ENCODE measurements around the gene MCHR1. TPM values are rescaled to one million over a fixed set of nuclear protein-coding genes. Genes with fewer than 3 reads are reported as not detected.

MCHR1 gene
- total RNA-seq, result not detected
- long read RNA-seq, result 0 reads

DNA sequence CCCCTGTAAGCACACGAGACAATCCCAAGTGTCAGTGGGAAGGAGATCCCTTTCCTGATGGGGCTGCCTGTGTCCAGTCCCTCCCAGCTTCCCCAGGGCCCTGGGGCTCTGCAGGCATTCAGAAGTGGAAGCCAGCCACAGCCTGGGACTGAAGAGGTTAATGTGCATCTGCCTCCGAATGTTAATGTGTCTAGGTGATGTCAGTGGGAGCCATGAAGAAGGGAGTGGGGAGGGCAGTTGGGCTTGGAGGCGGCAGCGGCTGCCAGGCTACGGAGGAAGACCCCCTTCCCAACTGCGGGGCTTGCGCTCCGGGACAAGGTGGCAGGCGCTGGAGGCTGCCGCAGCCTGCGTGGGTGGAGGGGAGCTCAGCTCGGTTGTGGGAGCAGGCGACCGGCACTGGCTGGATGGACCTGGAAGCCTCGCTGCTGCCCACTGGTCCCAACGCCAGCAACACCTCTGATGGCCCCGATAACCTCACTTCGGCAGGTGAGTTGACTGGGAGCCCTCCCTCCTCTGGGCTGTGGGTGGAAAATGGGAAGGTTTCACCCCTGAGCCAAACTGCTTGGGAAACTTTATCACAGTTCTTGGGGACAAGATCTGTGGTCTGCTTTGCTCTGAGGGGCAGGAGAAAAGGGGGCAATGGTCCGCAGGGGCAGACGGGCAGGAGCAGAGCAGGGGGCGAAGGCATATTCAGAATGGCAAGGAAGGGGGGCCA lies at the start of gene MCHR1:
Gene MCHR1 (plus strand): TSS at position 236 of the 715 bp plus-strand sequence. CDS start 169 bp downstream, at position 405.
- DNase-seq (no peak), ATAC-seq (no peak)
- intact Hi-C loops (cut with DNase I, micrococcal nuclease), result no loop called here

DNA sequence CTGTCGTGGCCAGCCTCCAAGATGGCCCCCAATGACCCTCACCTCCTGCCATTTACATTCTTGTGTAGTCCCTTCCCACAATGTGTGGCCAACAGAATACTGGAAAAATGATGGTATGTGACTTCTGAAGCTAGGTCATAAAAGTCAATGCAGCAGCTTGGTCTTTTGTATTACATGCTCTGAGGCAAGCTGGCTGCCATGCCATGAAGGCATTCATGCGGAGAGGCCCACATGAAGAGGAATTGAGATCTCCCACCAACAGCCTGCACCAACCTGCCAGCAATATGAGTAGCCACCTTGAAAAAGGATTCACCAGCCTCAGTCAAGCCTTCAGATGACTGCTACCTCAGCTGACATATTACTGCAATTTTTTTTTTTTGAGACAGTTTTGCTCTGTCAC lies 47.4 kb upstream of the MCHR1 start:
- intact Hi-C loops (cut with DNase I, micrococcal nuclease), result loop anchor here in 1 of 2 donors (10.0 kb wide), 1 partner anchor 117 kb away; no protein-coding TSS in a partner anchor
- DNase-seq (no peak), ATAC-seq (no peak)

DNA sequence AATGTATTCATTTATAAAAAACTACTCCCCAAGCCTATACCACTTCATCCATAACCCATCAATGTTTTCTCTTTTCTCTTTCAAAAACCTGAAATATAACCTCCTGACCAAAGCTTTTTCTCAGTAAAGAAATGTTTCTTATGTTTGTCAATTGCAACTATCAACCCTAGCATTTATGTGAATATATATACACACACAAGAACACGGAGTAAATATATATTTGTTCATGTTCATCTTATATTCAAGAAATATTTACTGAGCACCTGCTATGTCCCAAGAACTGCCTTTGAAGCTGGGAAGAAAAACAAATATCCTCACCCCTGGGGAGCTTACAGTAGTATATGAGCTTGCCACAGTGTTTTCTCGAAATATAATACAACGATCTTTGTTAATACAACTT lies 46.2 kb upstream of the MCHR1 start:
- intact Hi-C loops (cut with DNase I, micrococcal nuclease), result loop anchor here in 1 of 2 donors (10.0 kb wide), 1 partner anchor 118 kb away; no protein-coding TSS in a partner anchor
- ATAC-seq (no peak), DNase-seq (no peak)

GRCh38 chr22:40634119-40634903 lies 45.0 kb upstream of the MCHR1 start:
- intact Hi-C loops (cut with DNase I, micrococcal nuclease), result loop anchor here in 1 of 2 donors (10.0 kb wide), 1 partner anchor 120 kb away; no protein-coding TSS in a partner anchor
- DNase-seq, result no peak
- no peak for ATAC-seq

DNA sequence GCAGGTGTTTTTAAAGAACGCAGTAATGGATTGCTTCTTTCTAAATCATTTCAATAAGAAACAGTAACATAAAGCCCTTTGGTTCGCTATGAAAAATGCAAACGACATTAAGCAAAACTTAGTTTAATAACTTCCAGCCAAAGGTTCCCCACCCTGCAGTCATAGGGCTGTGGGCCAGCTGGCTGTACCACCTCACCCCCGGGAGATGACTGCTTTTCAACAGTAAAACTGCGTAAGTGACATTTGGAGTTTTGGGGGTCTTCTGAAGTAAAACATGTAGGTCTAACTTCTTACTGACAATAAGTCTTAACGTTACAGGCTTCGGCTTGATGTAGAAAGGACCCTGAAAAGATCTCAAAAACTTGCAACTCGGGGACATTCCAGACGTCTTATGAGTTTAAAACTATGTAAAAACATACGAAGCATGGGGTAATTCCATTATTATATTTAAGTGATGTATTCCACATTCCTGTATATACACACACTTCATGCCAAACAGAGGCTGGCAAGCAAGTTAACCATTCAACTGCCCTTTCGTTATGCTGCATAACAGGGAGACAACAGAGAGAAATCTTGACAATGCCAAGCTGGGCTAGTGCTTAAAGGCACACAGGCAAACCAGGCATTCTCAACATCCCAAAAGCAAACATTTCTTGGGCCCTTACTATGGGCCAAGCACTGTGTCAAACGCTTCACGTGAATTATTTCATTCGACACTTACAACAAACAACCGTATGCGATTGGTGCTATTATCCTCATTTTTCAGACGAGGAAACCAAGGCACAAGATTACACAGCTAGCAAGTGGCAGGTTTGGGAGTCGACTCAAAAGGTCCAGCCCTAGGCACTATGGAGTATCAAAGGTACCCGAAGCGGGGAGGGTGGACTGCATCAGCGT lies 44.0 kb upstream of the MCHR1 start:
- no peak for DNase-seq
- intact Hi-C loops (cut with DNase I, micrococcal nuclease), result loop anchor here in 1 of 2 donors (10.0 kb wide), 1 partner anchor 120 kb away; no protein-coding TSS in a partner anchor
- ATAC-seq, result no peak

GRCh38 chr22:40635940-40636379 lies 43.3 kb upstream of the MCHR1 start:
- DNase-seq, result no peak
- peak; percentile 56 for ATAC-seq
- intact Hi-C loops (cut with DNase I, micrococcal nuclease), result loop anchor here in 1 of 2 donors (10.0 kb wide), 1 partner anchor 121 kb away; no protein-coding TSS in a partner anchor

GRCh38 chr22:40636380-40637182 lies 42.7 kb upstream of the MCHR1 start, which contains the start of gene MRTFA:
MRTFA (minus strand) TSS chr22:40636719.
- DNase-seq, result peak; percentile 100
- intact Hi-C loops (cut with DNase I, micrococcal nuclease), result loop anchor here in 1 of 2 donors (10.0 kb wide), 1 partner anchor 122 kb away; no protein-coding TSS in a partner anchor
- ATAC-seq, result peak; percentile 91

DNA sequence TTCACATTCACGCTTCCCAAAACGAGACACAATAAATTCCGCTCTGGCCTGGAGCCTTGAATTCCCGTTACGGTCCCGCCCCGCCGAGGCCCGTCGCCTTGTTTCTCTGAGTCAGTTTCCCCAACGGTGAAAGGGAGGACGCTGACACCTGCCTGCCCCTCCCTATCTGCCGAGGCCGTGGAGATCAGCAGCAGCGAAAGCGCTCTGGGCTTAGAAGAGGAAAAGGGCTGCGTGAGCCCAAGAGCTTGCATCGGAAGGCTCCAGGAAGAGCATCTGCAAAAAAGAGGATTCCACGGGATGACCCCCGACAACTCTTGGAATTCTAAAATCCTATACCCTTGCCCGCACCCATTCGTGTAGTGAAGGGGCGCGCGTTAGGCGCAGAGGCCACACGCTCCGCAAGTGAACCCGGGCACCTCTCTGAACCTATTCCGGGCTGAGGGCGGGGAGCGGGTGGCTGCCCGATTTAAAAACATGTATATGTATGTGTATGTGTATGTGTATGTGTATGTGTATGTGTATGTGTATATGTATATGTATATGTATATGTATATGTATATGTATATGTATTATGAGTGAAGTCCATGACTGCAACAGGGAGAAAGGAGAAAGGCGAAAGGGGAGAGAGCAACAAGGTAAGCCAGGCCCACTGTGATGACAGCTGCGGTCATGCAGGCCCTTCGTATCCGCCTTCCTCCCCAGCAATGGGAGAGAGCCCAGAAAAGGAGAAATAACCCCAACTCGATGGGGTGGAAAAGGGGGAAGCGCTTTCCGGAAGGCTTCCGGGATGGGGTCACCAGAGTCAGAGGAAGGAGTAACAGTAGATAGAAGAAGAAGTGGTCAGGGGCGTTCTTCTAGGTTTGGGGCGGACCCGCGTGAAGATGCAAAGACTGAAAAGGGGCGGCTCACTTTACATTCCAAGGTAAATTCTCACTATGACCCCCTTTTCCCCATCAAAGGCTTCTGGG lies 41.8 kb upstream of the MCHR1 start:
- intact Hi-C loops (cut with DNase I, micrococcal nuclease), result loop anchor here in 1 of 2 donors (10.0 kb wide), 1 partner anchor 123 kb away; no protein-coding TSS in a partner anchor
- ATAC-seq (peak; percentile 26), DNase-seq (peak; percentile 34 to 67)

DNA sequence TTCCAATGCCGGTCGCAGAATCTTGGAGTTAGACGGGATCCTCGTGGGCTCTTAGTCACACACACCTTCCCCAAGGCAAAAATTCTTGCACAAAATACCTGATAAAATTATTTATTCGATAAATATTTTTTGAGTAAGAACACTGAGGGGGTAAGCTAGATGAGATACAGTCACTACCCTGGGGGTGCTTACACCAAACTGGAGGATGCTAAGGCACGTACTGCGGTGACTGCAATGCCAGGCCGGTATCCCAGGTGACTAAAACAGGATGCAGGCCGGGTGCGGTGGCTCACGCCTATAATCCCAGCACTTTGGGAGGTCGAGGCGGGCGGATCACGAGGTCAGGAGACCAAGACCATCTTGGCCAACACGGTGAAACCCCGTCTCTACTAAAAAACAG lies 41.0 kb upstream of the MCHR1 start:
- DNase-seq (no peak), ATAC-seq (no peak)
- intact Hi-C loops (cut with DNase I, micrococcal nuclease), result loop anchor here in 1 of 2 donors (10.0 kb wide), 1 partner anchor 123 kb away; no protein-coding TSS in a partner anchor

DNA sequence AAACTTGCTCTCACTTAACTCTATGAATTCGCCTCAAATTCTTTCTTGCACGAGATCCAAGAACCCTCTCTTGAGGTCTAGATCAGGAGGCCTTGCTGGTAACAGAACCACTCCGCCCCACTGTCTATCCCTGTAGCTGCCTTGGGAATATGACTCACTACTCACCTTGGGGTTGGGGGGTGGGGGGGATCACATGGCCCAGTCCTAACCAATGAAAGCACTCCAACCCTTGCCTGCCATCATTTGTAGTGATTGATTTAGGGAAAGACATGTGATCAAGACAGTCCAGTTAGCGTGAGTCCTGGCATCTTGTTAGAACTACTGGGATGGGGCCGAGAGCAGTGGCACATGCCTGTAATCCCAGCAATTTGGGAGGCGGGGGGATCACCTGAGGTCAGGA lies 38.0 kb upstream of the MCHR1 start:
- DNase-seq (no peak), ATAC-seq (no peak)
- intact Hi-C loops (cut with DNase I, micrococcal nuclease), result no loop called here

DNA sequence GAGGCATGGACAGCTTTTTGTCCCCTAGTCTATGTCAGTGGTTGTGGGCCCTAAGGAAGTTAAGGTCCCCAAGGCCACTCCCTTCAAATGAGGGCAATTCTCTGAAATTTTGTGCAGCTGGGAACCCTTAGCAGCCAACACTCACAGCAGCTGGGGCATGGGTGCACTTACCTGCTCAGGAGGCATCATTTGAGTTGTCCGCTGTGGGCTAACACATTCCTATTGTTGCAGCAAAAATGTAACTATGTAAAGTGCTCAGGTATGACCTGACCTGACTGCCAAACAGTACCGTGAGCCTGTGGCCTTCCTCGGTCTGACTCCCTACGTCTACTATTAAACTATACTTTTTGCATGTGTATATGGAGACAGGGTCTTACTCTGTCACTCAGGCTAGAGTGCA lies 37.0 kb upstream of the MCHR1 start:
- ATAC-seq, result no peak
- intact Hi-C loops (cut with DNase I, micrococcal nuclease), result no loop called here
- DNase-seq, result no peak

DNA sequence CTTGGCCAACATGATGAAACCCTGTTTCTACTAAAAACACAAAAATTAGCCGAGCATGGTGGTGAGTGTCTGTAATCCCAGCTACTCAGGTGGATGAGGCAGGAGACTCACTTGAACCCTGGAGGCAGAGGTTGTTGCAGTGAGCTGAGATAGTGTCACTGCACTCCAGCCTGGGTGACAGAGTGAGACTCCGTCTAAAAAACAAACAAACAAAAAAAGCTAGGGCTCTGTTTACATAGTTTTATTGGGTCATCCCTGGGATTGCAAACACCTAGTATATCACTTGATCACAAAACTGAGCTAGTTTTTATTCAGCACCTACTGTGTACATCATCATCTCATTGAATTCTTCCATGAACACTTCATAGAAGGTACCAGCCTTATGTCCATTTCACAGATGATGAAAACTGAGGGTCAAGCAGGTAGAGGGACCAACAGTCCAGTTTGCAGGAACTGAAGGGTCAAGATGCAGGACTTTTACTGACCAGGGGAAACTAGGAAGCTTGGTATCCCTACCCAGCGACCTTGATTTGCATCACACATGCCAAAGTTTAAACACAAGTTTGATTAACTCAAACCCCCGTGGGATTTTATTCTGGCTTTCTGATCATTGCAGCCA lies 33.6 kb upstream of the MCHR1 start:
- intact Hi-C loops (cut with DNase I, micrococcal nuclease), result loop anchor here in 1 of 2 donors (2.0 to 5.0 kb wide), 2 partner anchors 118 to 209 kb away; no protein-coding TSS in a partner anchor
- peak; percentile 8 for ATAC-seq
- no peak for DNase-seq

DNA sequence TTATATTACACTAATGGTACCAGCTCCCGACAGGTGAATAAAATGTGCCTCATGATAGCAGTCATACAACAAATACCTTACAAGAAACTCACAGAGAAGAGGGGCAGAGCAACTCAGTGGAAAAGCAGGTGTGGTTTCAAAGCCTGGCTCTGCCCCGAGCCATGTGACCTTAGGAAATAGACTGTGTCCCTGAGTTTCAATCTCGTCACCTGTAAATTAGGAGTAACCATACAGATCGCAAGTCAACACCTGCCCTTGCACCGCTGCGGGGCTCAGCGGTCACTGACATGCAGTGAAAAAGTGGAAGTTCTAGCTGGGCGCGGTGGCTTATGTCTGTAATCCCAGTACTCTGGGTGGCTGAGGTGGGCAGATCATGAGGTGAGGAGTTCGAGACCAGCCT lies 30.9 kb upstream of the MCHR1 start:
- intact Hi-C loops (cut with DNase I, micrococcal nuclease), result loop anchor here in 1 of 2 donors (5.0 kb wide), 1 partner anchor 121 kb away; no protein-coding TSS in a partner anchor
- no peak for DNase-seq
- ATAC-seq, result peak; percentile 15

- ATAC-seq (no peak), DNase-seq (no peak)
- intact Hi-C loops (cut with DNase I, micrococcal nuclease), result no loop called here
These were observed 28.2 kb upstream of the MCHR1 start for GRCh38 chr22:40651057-40651456.

GRCh38 chr22:40651563-40652501 lies 27.5 kb upstream of the MCHR1 start:
- peak; percentile 73 for ATAC-seq
- intact Hi-C loops (cut with DNase I, micrococcal nuclease), result no loop called here
- DNase-seq, result peak; percentile 77 to 92
